HCT116 (cell line): ENCODE data around the gene URI1.
"Not testable (repeated sequence)": the region's sequence is repeated elsewhere in the genome, so short reads cannot be mapped to it uniquely, and the experiment has no call there.

ENCODE experiments used
- EZH2 ChIP-seq: fragments of 200-600 bp; sonication (generic); IDR thresholded peaks from 2 replicates; pipeline ENCODE4 v1.6.1; 2017; ENCODE audit warnings: antibody characterized with exemption, mixed run types
- YY1 ChIP-seq: IDR thresholded peaks from 2 replicates; pipeline ENCODE4 v1.6.1; 2011; ENCODE audit warnings: low read length, low read depth, moderate library complexity, mild to moderate bottlenecking; ENCODE audit not compliant: insufficient replicate concordance; ENCODE audit errors: extremely low read depth
- TF ChIP-seq, protein P1 (sequence below), 3 experiments: fragments of 200-600 bp in 1 of 3; sonication (generic) in 1 of 3; IDR thresholded peaks in 2 of 3; conservative IDR thresholded peaks in 1 of 3; 2 replicates each; pipeline ENCODE4 v1.5.1; 2012 to 2017; ENCODE audit warnings: low read depth in 2 of 3, low read length in 2 of 3, antibody characterized with exemption in 1 of 3, borderline replicate concordance in 1 of 3, control low read depth in 1 of 3, mild to moderate bottlenecking in 1 of 3, mixed read lengths in 1 of 3, mixed run types in 1 of 3, moderate library complexity in 1 of 3; ENCODE audit not compliant: insufficient read depth in 1 of 3
- TF ChIP-seq, protein P2 (sequence below): IDR thresholded peaks from 2 replicates; pipeline ENCODE4 v1.6.1; 2012; ENCODE audit warnings: low read depth
- TF ChIP-seq, protein P3 (sequence below): IDR thresholded peaks from 2 replicates; pipeline ENCODE4 v1.6.1; 2012
- TF ChIP-seq, protein P4 (sequence below): IDR thresholded peaks from 2 replicates; pipeline ENCODE4 v1.6.1; 2012

DNA sequence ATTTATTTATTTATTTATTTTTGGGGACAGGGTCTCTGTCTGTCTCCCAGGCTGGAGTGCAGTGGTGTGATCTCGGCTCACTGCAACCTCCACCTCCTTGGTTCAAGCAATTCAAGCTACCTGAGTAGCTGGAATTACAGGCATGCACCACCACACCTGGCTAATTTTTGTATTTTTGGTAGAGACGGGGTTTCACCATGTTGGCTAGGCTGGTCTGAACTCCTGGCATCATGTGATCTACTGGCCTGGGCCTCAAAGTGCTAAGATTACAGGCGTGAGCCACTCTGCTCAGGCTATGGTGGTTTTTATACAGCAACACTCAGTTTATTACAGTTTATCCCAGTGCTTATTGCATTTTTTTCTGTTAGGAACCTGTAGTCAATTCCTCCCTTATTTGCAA is 24.1 kb downstream of the URI1 start:
- TF ChIP-seq, protein P1, sequence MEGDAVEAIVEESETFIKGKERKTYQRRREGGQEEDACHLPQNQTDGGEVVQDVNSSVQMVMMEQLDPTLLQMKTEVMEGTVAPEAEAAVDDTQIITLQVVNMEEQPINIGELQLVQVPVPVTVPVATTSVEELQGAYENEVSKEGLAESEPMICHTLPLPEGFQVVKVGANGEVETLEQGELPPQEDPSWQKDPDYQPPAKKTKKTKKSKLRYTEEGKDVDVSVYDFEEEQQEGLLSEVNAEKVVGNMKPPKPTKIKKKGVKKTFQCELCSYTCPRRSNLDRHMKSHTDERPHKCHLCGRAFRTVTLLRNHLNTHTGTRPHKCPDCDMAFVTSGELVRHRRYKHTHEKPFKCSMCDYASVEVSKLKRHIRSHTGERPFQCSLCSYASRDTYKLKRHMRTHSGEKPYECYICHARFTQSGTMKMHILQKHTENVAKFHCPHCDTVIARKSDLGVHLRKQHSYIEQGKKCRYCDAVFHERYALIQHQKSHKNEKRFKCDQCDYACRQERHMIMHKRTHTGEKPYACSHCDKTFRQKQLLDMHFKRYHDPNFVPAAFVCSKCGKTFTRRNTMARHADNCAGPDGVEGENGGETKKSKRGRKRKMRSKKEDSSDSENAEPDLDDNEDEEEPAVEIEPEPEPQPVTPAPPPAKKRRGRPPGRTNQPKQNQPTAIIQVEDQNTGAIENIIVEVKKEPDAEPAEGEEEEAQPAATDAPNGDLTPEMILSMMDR (IDR thresholded peaks at IDR 0.05 in 2 of 3, conservative IDR thresholded peaks at IDR 0.05 in 1 of 3; ENCODE audit: borderline replicate concordance in 1 of 3, insufficient read depth in 1 of 3, low read depth in 2 of 3, low read length in 2 of 3), result not testable (repeated sequence)
- TF ChIP-seq EZH2, YY1: not testable (repeated sequence)
- TF ChIP-seq, protein P2, sequence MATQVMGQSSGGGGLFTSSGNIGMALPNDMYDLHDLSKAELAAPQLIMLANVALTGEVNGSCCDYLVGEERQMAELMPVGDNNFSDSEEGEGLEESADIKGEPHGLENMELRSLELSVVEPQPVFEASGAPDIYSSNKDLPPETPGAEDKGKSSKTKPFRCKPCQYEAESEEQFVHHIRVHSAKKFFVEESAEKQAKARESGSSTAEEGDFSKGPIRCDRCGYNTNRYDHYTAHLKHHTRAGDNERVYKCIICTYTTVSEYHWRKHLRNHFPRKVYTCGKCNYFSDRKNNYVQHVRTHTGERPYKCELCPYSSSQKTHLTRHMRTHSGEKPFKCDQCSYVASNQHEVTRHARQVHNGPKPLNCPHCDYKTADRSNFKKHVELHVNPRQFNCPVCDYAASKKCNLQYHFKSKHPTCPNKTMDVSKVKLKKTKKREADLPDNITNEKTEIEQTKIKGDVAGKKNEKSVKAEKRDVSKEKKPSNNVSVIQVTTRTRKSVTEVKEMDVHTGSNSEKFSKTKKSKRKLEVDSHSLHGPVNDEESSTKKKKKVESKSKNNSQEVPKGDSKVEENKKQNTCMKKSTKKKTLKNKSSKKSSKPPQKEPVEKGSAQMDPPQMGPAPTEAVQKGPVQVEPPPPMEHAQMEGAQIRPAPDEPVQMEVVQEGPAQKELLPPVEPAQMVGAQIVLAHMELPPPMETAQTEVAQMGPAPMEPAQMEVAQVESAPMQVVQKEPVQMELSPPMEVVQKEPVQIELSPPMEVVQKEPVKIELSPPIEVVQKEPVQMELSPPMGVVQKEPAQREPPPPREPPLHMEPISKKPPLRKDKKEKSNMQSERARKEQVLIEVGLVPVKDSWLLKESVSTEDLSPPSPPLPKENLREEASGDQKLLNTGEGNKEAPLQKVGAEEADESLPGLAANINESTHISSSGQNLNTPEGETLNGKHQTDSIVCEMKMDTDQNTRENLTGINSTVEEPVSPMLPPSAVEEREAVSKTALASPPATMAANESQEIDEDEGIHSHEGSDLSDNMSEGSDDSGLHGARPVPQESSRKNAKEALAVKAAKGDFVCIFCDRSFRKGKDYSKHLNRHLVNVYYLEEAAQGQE, result not testable (repeated sequence)
- TF ChIP-seq, protein P3, sequence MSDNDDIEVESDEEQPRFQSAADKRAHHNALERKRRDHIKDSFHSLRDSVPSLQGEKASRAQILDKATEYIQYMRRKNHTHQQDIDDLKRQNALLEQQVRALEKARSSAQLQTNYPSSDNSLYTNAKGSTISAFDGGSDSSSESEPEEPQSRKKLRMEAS, result not testable (repeated sequence)
- TF ChIP-seq, protein P4, sequence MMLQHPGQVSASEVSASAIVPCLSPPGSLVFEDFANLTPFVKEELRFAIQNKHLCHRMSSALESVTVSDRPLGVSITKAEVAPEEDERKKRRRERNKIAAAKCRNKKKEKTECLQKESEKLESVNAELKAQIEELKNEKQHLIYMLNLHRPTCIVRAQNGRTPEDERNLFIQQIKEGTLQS, result not testable (repeated sequence)
